GM18517 (cell line): ENCODE measurements around the gene TWIST2.

Source experiments
- ATAC-seq: cut with Tn5 transposase; IDR thresholded peaks from one replicate; pipeline ENCODE4 v1.9.1; 2021; ENCODE audit warnings: mild to moderate bottlenecking, moderate library complexity; ENCODE audit not compliant: unreplicated experiment

TWIST2 gene

GRCh38 chr2:238872026-238872425 lies 24.1 kb downstream of the TWIST2 start:
- ATAC-seq, result no peak

GRCh38 chr2:238872628-238873380 lies 24.9 kb downstream of the TWIST2 start:
- ATAC-seq, result no peak

DNA sequence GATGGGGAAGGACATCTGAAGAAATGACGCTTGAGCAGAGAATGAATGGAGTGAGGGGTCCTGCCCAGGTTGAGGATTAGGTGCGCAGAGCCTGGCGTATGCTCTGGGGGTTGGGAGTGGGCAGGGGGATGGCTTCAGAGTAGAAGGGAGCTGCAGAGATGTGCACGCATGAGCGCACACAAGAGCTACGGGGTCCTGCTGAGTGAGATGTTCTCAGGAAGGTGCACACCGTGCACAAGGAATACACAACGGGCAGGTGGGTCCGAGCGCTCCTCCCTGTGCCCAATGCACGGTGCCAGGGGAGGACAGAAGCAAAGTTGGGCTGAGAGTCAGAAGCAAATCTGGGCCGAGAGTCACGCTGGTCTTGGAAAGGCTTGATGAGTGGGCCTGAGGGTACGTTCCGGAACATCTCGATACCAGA lies 25.5 kb downstream of the TWIST2 start:
- no peak for ATAC-seq

DNA sequence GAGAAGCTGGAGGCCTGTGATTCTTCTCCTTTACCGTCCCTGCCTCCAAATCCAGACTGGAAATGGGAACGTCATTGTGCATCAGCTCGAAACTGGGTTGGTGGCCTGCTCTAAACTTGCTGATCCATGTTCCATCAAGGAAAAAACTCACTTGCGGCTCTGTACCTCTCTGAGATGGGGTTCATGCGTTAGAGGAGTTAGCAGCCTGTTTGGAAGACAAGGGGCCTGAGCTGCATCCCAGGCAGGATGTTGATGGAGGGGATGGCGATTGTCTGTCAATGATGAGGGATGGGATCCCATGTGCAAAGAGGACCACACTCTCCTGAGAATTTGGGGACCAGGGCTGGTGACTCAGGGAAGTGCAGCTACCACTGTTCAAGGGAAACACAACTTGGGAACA lies 26.0 kb downstream of the TWIST2 start:
- no peak for ATAC-seq

GRCh38 chr2:238874330-238875050 lies 26.6 kb downstream of the TWIST2 start:
- no peak for ATAC-seq

DNA sequence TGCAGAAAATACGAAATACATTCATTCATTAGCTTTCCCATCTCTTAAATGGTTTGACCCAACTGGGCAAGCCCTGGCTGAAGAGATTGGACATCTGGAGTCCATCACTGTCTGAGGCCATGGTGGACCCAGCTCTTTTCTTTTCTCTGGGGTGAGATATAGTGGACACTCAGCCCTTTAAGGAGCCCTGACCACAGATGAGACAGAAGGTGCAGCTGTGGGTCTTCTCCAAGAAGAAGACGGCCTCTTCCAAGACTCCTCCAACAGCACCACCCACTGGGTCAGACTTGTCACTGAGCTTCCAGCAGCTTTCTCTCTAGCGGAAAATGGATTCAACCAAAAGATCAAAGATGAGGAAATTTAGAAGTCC lies 27.2 kb downstream of the TWIST2 start:
- no peak for ATAC-seq

- ATAC-seq, result no peak
Measured at GRCh38 chr2:238875471-238876231, 27.8 kb downstream of the TWIST2 start.

DNA sequence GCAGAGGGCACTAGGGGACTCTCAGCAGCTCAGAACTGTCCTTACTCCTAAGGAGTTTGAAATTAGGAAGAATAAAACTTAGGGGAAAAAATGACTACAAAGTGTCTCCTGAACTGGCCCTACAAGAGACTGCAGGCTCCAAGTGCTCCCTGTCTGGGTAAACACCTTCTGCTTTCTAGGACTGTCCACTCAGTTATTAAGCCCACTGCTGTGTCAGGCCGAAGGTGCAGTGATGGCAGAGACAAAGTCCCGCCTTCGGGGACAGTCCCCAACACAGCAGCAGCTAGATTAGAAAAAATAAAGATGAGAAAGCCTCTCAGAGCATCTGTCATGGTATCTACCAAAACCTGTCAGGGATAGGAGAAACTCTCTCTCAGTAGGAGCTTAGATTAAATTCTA lies 28.3 kb downstream of the TWIST2 start:
- no peak for ATAC-seq

DNA sequence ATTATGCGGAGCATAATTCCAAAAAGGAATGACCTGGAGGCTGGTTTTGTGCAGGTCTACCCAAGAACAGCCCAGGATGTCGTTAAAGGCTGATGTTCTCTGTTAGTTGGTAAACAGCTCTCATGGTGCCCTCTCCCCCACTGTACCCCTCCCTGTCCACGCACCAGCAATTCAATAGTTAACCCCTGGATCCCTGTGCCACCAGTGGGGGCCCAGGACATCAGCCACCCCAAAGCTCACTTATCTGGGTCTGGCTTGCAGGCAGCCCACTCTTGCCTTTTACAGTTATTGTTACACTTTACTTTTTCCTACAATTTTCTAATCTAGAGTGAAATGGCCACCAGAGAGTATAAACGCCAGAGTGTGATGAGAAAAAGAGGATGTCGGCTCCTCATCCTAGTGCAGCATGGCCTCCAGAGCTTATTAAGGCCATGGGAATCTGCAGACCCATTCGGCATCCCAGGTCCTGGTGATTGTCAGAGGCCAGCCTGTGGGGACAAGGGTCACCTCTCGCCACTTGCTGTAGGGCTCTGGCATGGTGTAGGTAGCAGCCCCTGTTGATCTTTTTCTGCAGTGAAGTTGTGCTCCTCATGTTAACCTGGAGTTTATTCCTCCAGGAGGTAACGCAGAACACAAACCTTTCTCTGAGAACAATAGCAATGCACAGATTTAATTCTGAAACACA lies 30.3 kb downstream of the TWIST2 start:
- no peak for ATAC-seq

DNA sequence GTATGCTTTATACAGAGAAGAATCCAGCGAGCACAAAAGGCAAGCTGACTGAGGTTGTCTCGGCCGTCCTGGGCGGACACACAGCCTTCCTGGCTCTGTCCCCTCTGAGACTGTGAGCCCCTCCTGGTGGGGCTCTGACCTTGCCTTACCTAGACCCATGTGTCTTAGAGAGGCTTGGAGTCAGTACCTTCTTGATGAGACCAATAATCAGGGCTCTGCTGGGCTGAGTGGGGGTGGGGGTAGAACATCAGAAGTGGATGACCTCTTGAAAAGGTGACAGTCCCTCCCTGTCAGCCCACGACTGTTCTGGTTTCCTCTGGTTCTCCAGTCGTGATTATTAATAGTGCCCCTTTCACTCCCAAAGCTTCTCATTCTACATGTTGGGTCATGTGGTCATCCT lies 31.2 kb downstream of the TWIST2 start:
- no peak for ATAC-seq

DNA sequence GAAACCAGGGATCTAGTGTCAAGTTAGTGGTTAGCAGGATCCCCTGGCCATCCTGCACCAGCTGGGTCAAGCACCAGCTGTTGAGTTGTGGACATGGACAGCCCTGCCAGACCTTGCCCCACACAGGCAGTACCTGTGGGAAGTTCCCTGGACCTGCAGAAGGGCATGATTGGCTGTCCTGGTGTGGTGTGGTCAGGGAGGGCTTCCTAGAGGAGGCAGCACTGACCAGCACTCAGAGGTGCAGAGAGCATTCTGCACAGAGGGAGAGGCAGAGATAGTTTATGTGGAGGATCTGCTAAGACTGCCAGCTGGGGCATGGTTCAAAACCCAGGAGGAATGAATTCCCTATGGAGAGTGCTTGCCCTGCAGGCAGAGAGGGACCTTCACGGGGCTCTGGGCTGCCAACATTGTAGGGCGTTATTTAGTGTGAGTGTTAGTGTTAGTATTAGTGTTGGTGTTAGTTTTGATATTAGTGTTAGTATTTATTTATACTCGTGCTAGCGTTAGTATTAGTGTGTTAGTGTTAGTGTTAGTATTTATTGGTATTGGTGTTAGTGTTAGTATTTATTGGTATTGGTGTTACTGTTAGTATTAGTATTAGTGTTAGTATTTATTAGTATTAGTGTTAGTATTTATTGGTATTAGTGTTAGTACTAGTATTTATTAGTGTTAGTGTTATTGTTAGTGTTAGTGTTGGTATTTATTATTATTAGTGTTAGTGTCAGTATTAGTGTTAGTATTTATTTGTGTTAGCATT lies 31.9 kb downstream of the TWIST2 start:
- no peak for ATAC-seq

GRCh38 chr2:238881353-238882081 lies 33.6 kb downstream of the TWIST2 start:
- ATAC-seq, result no peak

GRCh38 chr2:238882082-238882755 lies 34.3 kb downstream of the TWIST2 start:
- ATAC-seq, result no peak

- ATAC-seq, result no peak
Measured at GRCh38 chr2:238883421-238883901, 35.6 kb downstream of the TWIST2 start.

DNA sequence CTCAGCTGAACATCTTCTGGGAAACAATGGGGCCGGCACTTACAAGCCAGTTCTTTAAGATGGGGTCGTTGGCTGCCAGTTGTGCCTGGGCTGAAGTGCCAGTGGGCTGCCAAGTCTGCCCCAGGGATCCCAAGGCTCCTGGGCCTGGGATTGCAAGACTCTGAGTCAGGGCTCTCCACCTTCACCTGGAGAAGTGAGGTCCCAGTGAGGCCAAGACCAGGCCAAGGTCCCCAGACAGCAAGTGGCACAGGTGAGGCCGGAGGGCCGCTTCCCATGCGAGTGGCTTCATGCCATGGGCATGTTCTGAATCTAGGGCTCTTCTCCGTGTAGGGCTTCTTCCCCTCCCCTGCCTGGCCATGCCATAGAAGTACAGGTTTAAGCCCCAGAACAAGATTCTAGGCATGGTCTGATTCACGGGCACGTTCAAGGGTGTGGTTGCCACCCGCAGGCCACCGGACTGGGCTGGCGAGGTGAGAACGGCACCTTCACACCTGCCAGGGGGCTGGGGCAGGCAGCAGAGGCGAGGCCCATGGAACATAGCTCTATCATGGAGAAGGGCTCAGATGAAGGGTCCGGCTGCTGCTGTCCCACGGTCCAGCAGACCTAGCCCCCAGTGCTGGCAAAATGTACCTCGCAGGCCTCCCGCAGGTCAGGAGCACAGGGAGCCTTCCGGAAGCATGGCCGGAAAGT lies 36.4 kb downstream of the TWIST2 start:
- ATAC-seq, result no peak

- no peak for ATAC-seq
Measured at GRCh38 chr2:238884812-238885408, 37.0 kb downstream of the TWIST2 start.

- no peak for ATAC-seq
Measured at GRCh38 chr2:238886453-238887094, 38.7 kb downstream of the TWIST2 start.

GRCh38 chr2:238887616-238888015 lies 39.7 kb downstream of the TWIST2 start:
- ATAC-seq, result no peak
